T follicular helper cell (primary cell): ENCODE results near the gene LCORL.
"Not testable (repeated sequence)": the region's sequence is repeated elsewhere in the genome, so short reads cannot be mapped to it uniquely, and the experiment has no call there.

ENCODE experiments used
- DNase-seq: peaks from one replicate; pipeline ENCODE4 v3.0.0-alpha.2; 2020; ENCODE audit warnings: low read depth
- total RNA-seq, 2 experiments: gene quantifications; one replicate each; lab custom pipeline; 2026; lab: John Stamatoyannopoulos, UW

LCORL gene
- 13.1 to 21.2 reads per million in 2 experiments for total RNA-seq

DNA sequence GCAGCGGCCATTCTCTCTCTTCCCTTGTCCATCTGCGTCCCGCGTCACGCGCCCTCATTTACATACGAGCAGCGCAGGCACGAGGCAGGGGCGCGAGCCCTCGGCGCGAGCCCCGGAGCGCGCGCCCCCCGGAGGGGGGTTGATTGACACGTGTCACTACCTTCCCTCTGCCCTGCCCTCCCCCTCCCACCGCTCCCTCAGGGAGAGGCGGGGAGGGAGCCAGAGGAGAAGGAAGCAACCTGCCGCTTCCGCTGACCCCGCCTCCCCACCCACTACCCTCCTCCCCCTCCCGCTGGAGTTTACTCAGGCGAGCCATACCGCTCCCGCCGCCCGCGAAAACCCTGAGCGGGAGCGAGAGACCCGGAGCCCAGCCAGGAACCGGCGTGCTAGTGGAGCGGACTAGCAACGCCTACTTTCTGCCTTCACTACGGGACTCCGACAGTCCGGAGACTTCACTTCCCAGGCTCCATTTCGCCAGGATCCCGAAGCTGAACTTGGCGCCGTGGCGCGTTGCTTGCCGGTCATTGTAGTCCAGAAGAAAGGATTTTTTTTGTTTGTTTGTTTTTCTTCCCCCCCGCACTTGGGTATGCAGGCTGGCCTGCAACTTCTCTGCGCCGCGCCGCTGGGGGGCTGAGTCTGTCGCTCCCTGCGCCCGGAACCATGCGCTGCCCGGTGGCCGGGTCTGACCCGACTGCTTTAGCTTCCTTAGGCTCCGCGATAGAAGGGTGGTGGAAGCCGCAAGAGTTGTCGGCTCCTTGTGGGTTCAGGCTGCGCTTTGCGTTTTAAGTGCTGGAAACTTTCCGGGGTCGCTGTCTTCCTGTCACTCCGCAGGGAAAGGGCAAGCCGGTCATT is at the start of gene LCORL:
TSS of gene LCORL (minus strand) at position 36 of the 852 bp plus-strand sequence. CDS start at position 32, 4 bp downstream.
- peak; percentile 79 for DNase-seq

DNA sequence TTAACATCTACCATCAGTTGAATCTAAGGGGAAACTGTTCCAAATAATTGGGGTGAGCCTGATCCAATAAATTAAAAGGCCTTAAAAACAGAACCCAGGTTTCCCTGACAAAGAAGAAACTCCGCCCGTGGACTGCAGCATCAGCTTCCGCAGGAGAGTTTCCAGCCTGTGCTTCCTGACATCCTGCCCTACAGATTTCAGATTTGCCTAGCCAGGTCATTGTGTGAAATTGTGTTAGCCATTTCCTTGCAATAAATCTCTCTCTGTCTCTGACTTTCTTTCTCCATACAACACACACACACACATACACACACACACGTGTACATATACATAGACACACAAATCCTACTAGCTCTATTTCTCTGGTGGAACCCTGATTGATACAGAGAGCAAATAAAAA is 48.3 kb upstream of the LCORL start:
- DNase-seq = no peak

DNA sequence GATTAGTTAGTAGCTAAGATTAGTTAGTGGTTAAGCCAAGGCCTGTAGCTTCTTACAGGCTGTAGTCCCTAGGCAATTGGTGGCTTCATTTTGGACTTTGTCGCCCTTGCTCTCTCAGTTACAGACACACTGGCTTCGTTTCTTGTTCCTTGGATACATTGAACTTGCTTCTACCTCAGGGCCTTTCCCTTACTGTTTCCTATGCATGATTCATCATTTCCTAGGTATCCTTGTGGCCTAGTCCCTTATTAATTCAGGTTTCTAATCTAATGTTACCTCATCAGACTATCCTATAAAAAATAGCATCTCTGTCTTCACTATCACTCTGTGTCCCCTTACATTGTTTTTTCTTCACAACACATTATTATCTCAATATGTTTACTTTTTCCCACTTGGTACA is 45.5 kb upstream of the LCORL start:
- no peak for DNase-seq

- no peak for DNase-seq
Observed at GRCh38 chr4:18063079-18063478, 41.5 kb upstream of the LCORL start.

- DNase-seq = no peak
Observed at GRCh38 chr4:18057821-18058533, 36.4 kb upstream of the LCORL start.

- DNase-seq = no peak
Observed at GRCh38 chr4:18056030-18056429, 34.5 kb upstream of the LCORL start.

DNA sequence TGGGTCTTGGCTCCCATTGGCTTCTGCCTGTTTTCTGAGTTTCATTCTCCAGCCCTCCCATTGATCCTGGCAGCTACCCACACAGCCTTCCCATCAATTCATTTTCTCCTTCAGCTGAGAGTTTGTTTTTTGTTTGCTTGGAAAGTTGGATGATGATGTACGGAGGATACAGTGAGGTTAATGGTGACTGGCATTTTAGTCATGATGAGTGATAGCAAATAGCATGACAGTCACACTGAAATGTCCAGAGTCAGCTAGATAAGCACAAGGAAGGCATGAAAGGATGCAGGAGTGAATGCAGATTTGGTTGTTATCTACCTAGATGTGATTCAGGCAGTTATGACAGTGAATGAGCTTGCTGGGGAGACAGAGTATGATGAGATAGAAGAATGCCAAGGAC is 30.6 kb upstream of the LCORL start:
- no peak for DNase-seq

- no peak for DNase-seq
Observed at GRCh38 chr4:18051281-18051680, 29.7 kb upstream of the LCORL start.

GRCh38 chr4:18050448-18050847 is 28.9 kb upstream of the LCORL start:
- no peak for DNase-seq

DNA sequence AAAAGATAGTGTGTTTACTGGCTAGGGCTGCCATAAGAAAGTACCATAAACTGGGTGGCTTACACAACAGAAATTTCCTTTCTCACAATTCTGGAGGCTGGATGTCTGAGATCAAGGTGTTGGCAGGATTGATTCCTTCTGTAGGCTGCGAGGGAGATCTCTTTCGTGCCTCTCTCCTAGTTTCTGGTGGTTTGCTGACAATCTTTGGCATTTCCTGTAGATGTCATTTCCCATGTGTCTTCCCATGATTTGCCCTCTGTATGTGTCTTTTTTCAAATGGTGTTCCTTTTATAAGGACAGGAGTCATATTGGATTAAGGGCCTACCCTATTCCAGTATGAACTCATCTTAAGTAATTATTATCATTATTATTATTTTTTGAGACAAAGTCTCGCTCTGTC is 27.9 kb upstream of the LCORL start:
- DNase-seq = no peak

DNA sequence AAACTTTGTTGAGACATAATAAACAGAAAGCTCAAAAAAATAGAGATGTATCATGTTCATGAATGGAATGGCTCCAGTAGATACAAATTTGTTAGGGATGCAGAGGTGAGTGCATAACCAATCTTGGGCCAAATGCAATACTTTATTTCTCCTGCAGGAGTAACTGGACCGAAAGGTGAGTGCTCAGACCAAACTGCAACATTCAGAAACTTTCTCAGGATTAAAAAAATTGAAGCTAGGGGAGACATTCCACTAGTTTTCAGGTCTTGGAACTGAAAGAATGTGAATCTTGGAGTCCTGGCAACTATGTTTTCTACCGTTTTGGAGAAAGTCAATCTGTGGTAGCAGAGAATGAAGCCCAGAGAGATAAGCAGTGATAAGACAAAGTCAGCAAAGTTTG is 21.2 kb upstream of the LCORL start:
- DNase-seq = no peak

GRCh38 chr4:18042012-18042411 is 20.5 kb upstream of the LCORL start:
- no peak for DNase-seq

GRCh38 chr4:18041114-18041513 is 19.6 kb upstream of the LCORL start:
- no peak for DNase-seq

- no peak for DNase-seq
Observed at GRCh38 chr4:18039113-18039512, 17.6 kb upstream of the LCORL start.

GRCh38 chr4:18036369-18036768 is 14.8 kb upstream of the LCORL start:
- DNase-seq = not testable (repeated sequence)

DNA sequence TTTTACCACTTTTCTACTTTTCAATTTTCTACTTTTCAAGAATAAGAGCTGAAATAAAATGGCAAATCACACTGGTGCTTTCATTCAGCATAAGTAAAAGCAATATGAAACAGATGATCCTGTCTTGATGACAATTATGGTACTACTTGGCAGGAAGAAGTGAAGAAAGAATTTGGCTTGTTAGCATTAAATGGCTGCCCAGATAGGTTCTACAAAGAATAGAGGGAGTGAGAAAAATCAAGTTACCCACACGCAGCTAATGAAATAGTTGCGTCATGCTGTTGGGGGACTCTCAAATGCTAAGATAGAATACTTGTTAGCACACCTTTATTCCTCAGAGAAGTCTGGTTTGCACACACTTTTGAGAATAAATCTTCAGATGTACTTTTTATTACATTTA is 12.5 kb upstream of the LCORL start:
- DNase-seq = no peak

DNA sequence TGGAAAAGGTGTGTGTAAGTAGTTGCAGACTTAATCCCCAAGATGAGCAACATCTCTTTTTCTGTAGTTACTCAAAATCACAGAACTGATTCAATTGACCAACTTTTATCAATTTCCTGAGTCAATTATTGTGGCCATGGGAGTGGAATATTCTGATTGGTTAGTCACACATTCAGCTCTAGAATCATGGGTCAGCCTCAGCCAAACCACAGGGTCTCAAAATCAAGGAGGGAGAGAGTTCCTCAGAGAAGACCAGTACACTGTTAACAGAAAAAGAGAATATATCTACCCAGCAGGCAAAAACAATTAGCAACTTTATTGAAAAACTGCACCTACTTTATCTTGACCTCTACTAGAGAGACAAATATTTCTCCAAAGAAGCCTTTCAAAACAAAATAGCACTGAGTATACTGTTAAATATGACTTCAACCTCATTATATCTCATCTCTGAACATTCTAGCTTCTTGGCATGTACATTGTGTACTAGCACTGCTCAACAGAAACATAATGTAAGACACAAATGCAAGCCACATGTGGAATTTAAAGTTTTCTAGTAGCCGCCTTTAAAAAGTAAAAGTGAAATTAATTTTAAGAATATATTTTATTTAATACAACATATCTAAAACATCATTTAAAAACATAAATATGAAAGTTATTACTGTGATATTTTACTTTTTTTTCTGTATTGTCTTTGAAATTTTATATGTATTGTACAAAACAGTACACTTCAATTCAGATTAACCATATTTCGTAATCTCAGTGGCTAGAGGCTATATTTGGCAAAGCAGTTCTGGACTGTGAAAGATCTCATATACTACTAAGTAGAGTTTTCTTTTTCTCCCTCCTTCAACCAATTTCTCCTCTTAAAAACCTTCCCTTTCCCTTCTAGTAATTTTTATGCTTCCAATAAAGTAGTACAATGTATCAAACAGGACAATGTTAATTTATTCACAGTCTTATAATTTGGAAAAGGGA is 11.8 kb upstream of the LCORL start:
- no peak for DNase-seq

GRCh38 chr4:18025288-18025687 is 3.7 kb upstream of the LCORL start:
- DNase-seq = no peak

- no peak for DNase-seq
Observed at GRCh38 chr4:18022572-18023050, 1.1 kb upstream of the LCORL start.

DNA sequence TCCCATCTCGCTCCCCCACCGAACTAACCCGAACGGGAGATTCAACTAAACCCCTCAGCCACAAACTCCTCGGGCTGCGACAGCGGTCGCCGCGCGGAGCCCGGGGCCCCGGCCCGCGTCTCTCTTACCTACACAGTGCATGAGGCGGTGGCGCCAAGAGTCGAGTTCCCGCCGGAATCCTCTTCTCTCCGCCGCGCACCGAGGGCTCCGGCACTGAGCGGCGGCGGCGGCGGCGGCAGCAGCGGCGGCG is 160 bp downstream of the LCORL start:
- DNase-seq = no peak

- peak; percentile 18 for DNase-seq
Observed at GRCh38 chr4:18020671-18021469, 685 bp downstream of the LCORL start.
